GM23338 (cell line): ENCODE results near the gene DUSP21. TPM values are rescaled to one million over a fixed set of nuclear protein-coding genes. Genes with fewer than 3 reads are reported as not detected.

Source experiments
- ATAC-seq: fragments of 200-7000 bp; cut with Tn5 transposase; 3 replicates; pipeline ENCODE4 v1.9.1; 2020
- DNase-seq: peaks from one replicate; pipeline ENCODE4 v3.0.0-alpha.2; 2015; ENCODE audit warnings: low spot score
- H2AFZ ChIP-seq: fragments of 200-600 bp; sonication (generic); 2 replicates; pipeline ENCODE4 v1.8.0; 2016; ENCODE audit warnings: antibody characterized with exemption, mild to moderate bottlenecking, moderate library complexity
- H3F3A ChIP-seq: fragments of 200-600 bp; sonication (generic); replicated peaks from 2 replicates; pipeline ENCODE4 v1.8.0; 2017; ENCODE audit warnings: antibody characterized with exemption, mixed run types, low read depth
- H3K27ac ChIP-seq: fragments of 200-600 bp; sonication (generic); 2 replicates; pipeline ENCODE4 v1.6.1; 2016; ENCODE audit warnings: low read depth
- H3K27me3 ChIP-seq: fragments of 200-600 bp; sonication (generic); 2 replicates; pipeline ENCODE4 v1.8.0; 2016; ENCODE audit warnings: mild to moderate bottlenecking, mixed run types, moderate library complexity; ENCODE audit not compliant: insufficient read depth
- H3K36me3 ChIP-seq: fragments of 200-600 bp; sonication (generic); 2 replicates; pipeline ENCODE4 v1.8.0; 2016; ENCODE audit warnings: mild to moderate bottlenecking; ENCODE audit not compliant: insufficient read depth
- H3K4me1 ChIP-seq: fragments of 200-600 bp; sonication (generic); 2 replicates; pipeline ENCODE4 v1.8.0; 2016; ENCODE audit warnings: mild to moderate bottlenecking, moderate library complexity; ENCODE audit not compliant: insufficient read depth
- H3K4me2 ChIP-seq: fragments of 200-600 bp; sonication (generic); 2 replicates; pipeline ENCODE4 v1.7.1; 2017; ENCODE audit warnings: mixed run types
- H3K4me3 ChIP-seq: fragments of 200-600 bp; sonication (generic); 2 replicates; pipeline ENCODE4 v1.6.1; 2016; ENCODE audit warnings: mixed run types
- H3K79me2 ChIP-seq: fragments of 200-600 bp; sonication (generic); replicated peaks from 2 replicates; pipeline ENCODE4 v1.8.0; 2017; ENCODE audit warnings: mild to moderate bottlenecking; ENCODE audit not compliant: insufficient read depth
- H3K9me2 ChIP-seq: fragments of 200-600 bp; sonication (generic); 2 replicates; pipeline ENCODE4 v1.8.0; 2017; ENCODE audit not compliant: insufficient read depth
- H4K20me1 ChIP-seq: fragments of 200-600 bp; sonication (generic); replicated peaks from 2 replicates; pipeline ENCODE4 v1.8.0; 2017; ENCODE audit warnings: mild to moderate bottlenecking; ENCODE audit not compliant: insufficient read depth
- H3K27ac Mint-ChIP-seq: 2 replicates; pipeline ENCODE4 v1.8.0; 2020; ENCODE audit warnings: inconsistent platforms, mild to moderate bottlenecking, moderate library complexity, mixed read lengths
- H3K27me3 Mint-ChIP-seq: 3 replicates; pipeline ENCODE4 v1.8.0; 2022; ENCODE audit warnings: low read depth, mild to moderate bottlenecking, moderate library complexity, mixed read lengths, inconsistent platforms; ENCODE audit not compliant: insufficient read depth, poor library complexity
- H3K36me3 Mint-ChIP-seq: 3 replicates; pipeline ENCODE4 v1.8.0; 2021; ENCODE audit warnings: low read depth, mild to moderate bottlenecking, inconsistent platforms, moderate library complexity, mixed read lengths
- H3K4me1 Mint-ChIP-seq: 3 replicates; pipeline ENCODE4 v1.8.0; 2020; ENCODE audit warnings: mild to moderate bottlenecking, inconsistent platforms, mixed read lengths
- H3K4me3 Mint-ChIP-seq: 3 replicates; pipeline ENCODE4 v1.8.0; 2021; ENCODE audit warnings: moderate library complexity, mild to moderate bottlenecking, inconsistent platforms, mixed read lengths
- H3K9me3 Mint-ChIP-seq: 3 replicates; pipeline ENCODE4 v1.8.0; 2020; ENCODE audit warnings: moderate library complexity, mild to moderate bottlenecking, inconsistent platforms, mixed read lengths
- EZH2 ChIP-seq: fragments of 200-600 bp; sonication (generic); IDR thresholded peaks from one replicate; pipeline ENCODE4 v1.8.0; 2017; ENCODE audit warnings: antibody characterized with exemption, mild to moderate bottlenecking, low read depth; ENCODE audit not compliant: unreplicated experiment
- JUNB ChIP-seq: IDR thresholded peaks from one replicate; pipeline ENCODE4 v1.6.1; 2016; ENCODE audit warnings: antibody characterized with exemption; ENCODE audit not compliant: unreplicated experiment
- NANOG ChIP-seq: IDR thresholded peaks from 2 replicates; pipeline ENCODE4 v1.6.1; 2016; ENCODE audit warnings: antibody characterized with exemption, borderline replicate concordance
- REST ChIP-seq: IDR thresholded peaks from one replicate; pipeline ENCODE4 v1.6.1; 2018; ENCODE audit warnings: antibody characterized with exemption; ENCODE audit not compliant: unreplicated experiment
- STAT1 ChIP-seq: IDR thresholded peaks from one replicate; pipeline ENCODE4 v1.6.1; 2016; ENCODE audit warnings: antibody characterized with exemption; ENCODE audit not compliant: unreplicated experiment
- ZNF114 ChIP-seq: fragments of 250-450 bp; sonication (Bioruptor Pico); IDR thresholded peaks from 2 replicates; pipeline ENCODE4 v1.5.0; 2020; ENCODE audit warnings: mild to moderate bottlenecking, moderate library complexity
- ZNF462 ChIP-seq: fragments of 250-450 bp; sonication (Bioruptor Pico); IDR thresholded peaks from 2 replicates; pipeline ENCODE4 v1.5.0; 2020; ENCODE audit warnings: mild to moderate bottlenecking, moderate library complexity
- polyA plus RNA-seq: library from polyadenylated mRNA; unstranded; fragments of >200 nt; fragmentation: Nextera tagmentation; extraction: Ambion mirVana; gene quantifications from 2 replicates; pipeline ENCODE4 v1.2.1, GENCODE V29; 2016
- total RNA-seq: library from RNA; depleted of rRNA; stranded (reverse); fragments of >200 nt; shearing (Covaris generic); gene quantifications from 2 replicates; pipeline ENCODE4 v1.2.3, GENCODE V29; 2014

Gene DUSP21
- total and polyA plus RNA-seq, 2 experiments from 2014 or later = not detected

- H3K4me2 ChIP-seq = no peak overlapping the region
- TF ChIP-seq EZH2 (no peak), NANOG (no peak), ZNF462 (CRISPR knock-in tag) (no peak), STAT1 (no peak), ZNF114 (CRISPR knock-in tag) (no peak), JUNB (no peak), REST (no peak)
- H2AFZ ChIP-seq = no peak overlapping the region
- no peak overlapping the region for H3K4me3 ChIP-seq
- Mint-ChIP-seq H3K4me1 (peaks cover 3% of the 10 kb centered on the region; the same call in 1 of the 3 replicates), H3K9me3 (no peaks in the 10 kb centered on the region), H3K4me3 (no peak overlapping the region), H3K36me3 (peaks cover 2% of the 10 kb centered on the region; the same call in 1 of the 3 replicates), H3K27me3 (peaks cover 1% of the 10 kb centered on the region), H3K27ac (no peak overlapping the region)
- DNase-seq (no peak), ATAC-seq (no peak)
- no peaks in the 10 kb centered on the region for H3F3A ChIP-seq
- no peak overlapping the region for H3K27ac ChIP-seq
- H3K27me3 ChIP-seq = no peaks in the 10 kb centered on the region
- H3K4me1 ChIP-seq = no peaks in the 10 kb centered on the region
- peaks cover 12% of the 10 kb centered on the region; the same call in 1 of the 2 replicates for H4K20me1 ChIP-seq
- no peaks in the 10 kb centered on the region for H3K9me2 ChIP-seq
- H3K36me3 ChIP-seq = no peaks in the 10 kb centered on the region
- peaks cover 100% of the 10 kb centered on the region for H3K79me2 ChIP-seq
Observed at GRCh38 chrX:44881549-44881948, 37.7 kb downstream of the DUSP21 start.
